ENCODE results near the gene TMEM38A. TPM values are rescaled to one million over a fixed set of nuclear protein-coding genes. Genes with fewer than 3 reads are reported as not detected.
"Not testable (repeated sequence)": the region's sequence is repeated elsewhere in the genome, so short reads cannot be mapped to it uniquely, and the experiment has no call there.

The TMEM38A gene
- total RNA-seq, 2 donors from 2014 or later = 0.31 TPM; not detected in 1

- not testable (repeated sequence) for H3K9me3 Mint-ChIP-seq; H3K27me3 Mint-ChIP-seq; H3K27ac Mint-ChIP-seq; H3K4me3 Mint-ChIP-seq; H3K36me3 Mint-ChIP-seq; DNase-seq (ENCODE audit: low spot score); ATAC-seq; H3K4me1 Mint-ChIP-seq (ENCODE audit: low read depth in 2 of 2)
These were observed 51.4 kb downstream of the TMEM38A start for GRCh38 chr19:16712295-16712694.

GRCh38 chr19:16714702-16715287 is 53.9 kb downstream of the TMEM38A start:
- H3K4me1 Mint-ChIP-seq (ENCODE audit: low read depth in 2 of 2) = peaks cover 6 to 11% of the 10 kb centered on the region in 2 donors
- no peak for ATAC-seq
- peaks cover 3 to 8% of the 10 kb centered on the region in 2 donors for H3K27me3 Mint-ChIP-seq

GRCh38 chr19:16715611-16716010 is 54.7 kb downstream of the TMEM38A start:
- DNase-seq (ENCODE audit: low spot score) = no peak
- H3K27ac Mint-ChIP-seq = no peak overlapping the region
- peaks cover 3 to 8% of the 10 kb centered on the region in 2 donors for H3K27me3 Mint-ChIP-seq
- H3K4me1 Mint-ChIP-seq (ENCODE audit: low read depth in 2 of 2) = peaks cover 10 to 14% of the 10 kb centered on the region in 2 donors
- H3K4me3 Mint-ChIP-seq = no peak overlapping the region
- no peak for ATAC-seq
- H3K36me3 Mint-ChIP-seq = no peaks in the 10 kb centered on the region
- H3K9me3 Mint-ChIP-seq = no peaks in the 10 kb centered on the region

More at GRCh38 chr19:16714702-16715287, 53.9 kb downstream of the TMEM38A start:
- Mint-ChIP-seq H3K4me3 (no peak overlapping the region), H3K9me3 (no peaks in the 10 kb centered on the region), H3K36me3 (no peaks in the 10 kb centered on the region), H3K27ac (no peak overlapping the region)
- no peak for DNase-seq (ENCODE audit: low spot score)

GRCh38 chr19:16721051-16721450 is 60.1 kb downstream of the TMEM38A start:
- Mint-ChIP-seq H3K4me3 (no peak overlapping the region), H3K36me3 (no peaks in the 10 kb centered on the region), H3K4me1 (ENCODE audit: low read depth in 2 of 2) (peaks cover 8 to 10% of the 10 kb centered on the region in 2 donors), H3K9me3 (no peaks in the 10 kb centered on the region), H3K27ac (no peak overlapping the region), H3K27me3 (no peaks in the 10 kb centered on the region)
- DNase-seq (ENCODE audit: low spot score) (no peak), ATAC-seq (no peak)

GRCh38 chr19:16722591-16722990 is 61.7 kb downstream of the TMEM38A start:
- H3K4me1 Mint-ChIP-seq (ENCODE audit: low read depth in 2 of 2) = peaks cover 8 to 10% of the 10 kb centered on the region in 2 donors

GRCh38 chr19:16726916-16727315 is 66.0 kb downstream of the TMEM38A start:
- no peak overlapping the region for H3K27ac Mint-ChIP-seq
- H3K36me3 Mint-ChIP-seq = no peaks in the 10 kb centered on the region
- no peaks in the 10 kb centered on the region for H3K4me1 Mint-ChIP-seq (ENCODE audit: low read depth in 2 of 2)
- no peak overlapping the region for H3K4me3 Mint-ChIP-seq
- ATAC-seq (no peak), DNase-seq (ENCODE audit: low spot score) (no peak)
- H3K27me3 Mint-ChIP-seq = no peaks in the 10 kb centered on the region
- H3K9me3 Mint-ChIP-seq = no peaks in the 10 kb centered on the region

More at GRCh38 chr19:16722591-16722990, 61.7 kb downstream of the TMEM38A start:
- Mint-ChIP-seq H3K36me3 (no peaks in the 10 kb centered on the region), H3K4me3 (no peak overlapping the region), H3K9me3 (no peaks in the 10 kb centered on the region), H3K27ac (no peak overlapping the region), H3K27me3 (no peaks in the 10 kb centered on the region)
- DNase-seq (ENCODE audit: low spot score) (no peak), ATAC-seq (no peak)

- DNase-seq (ENCODE audit: low spot score); H3K4me3 Mint-ChIP-seq; H3K36me3 Mint-ChIP-seq; H3K4me1 Mint-ChIP-seq (ENCODE audit: low read depth in 2 of 2); H3K27me3 Mint-ChIP-seq; H3K9me3 Mint-ChIP-seq; H3K27ac Mint-ChIP-seq; ATAC-seq: not testable (repeated sequence)
These were observed 74.8 kb downstream of the TMEM38A start for GRCh38 chr19:16735650-16736266.

- Mint-ChIP-seq H3K9me3 (no peaks in the 10 kb centered on the region), H3K27ac (no peak overlapping the region), H3K4me3 (no peak overlapping the region), H3K4me1 (ENCODE audit: low read depth in 2 of 2) (peaks cover 0 to 4% of the 10 kb centered on the region in 2 donors), H3K36me3 (no peaks in the 10 kb centered on the region), H3K27me3 (peaks cover 0 to 6% of the 10 kb centered on the region in 2 donors)
- ATAC-seq (no peak), DNase-seq (ENCODE audit: low spot score) (no peak)
These were observed 75.8 kb downstream of the TMEM38A start for GRCh38 chr19:16736709-16737108.

- Mint-ChIP-seq H3K4me1 (ENCODE audit: low read depth in 2 of 2) (peaks cover 0 to 4% of the 10 kb centered on the region in 2 donors), H3K9me3 (no peaks in the 10 kb centered on the region), H3K27ac (no peak overlapping the region), H3K36me3 (no peaks in the 10 kb centered on the region), H3K4me3 (no peak overlapping the region), H3K27me3 (peaks cover 0 to 6% of the 10 kb centered on the region in 2 donors)
- DNase-seq (ENCODE audit: low spot score) (no peak), ATAC-seq (no peak)
These were observed 77.0 kb downstream of the TMEM38A start for GRCh38 chr19:16737911-16738310.

GRCh38 chr19:16739546-16739945 is 78.6 kb downstream of the TMEM38A start:
- H3K9me3 Mint-ChIP-seq = no peaks in the 10 kb centered on the region
- H3K4me3 Mint-ChIP-seq = no peak overlapping the region
- no peaks in the 10 kb centered on the region for H3K36me3 Mint-ChIP-seq
- peaks cover 0 to 6% of the 10 kb centered on the region in 2 donors for H3K27me3 Mint-ChIP-seq
- no peak for DNase-seq (ENCODE audit: low spot score)
- H3K4me1 Mint-ChIP-seq (ENCODE audit: low read depth in 2 of 2) = peaks cover 0 to 4% of the 10 kb centered on the region in 2 donors
- H3K27ac Mint-ChIP-seq = no peak overlapping the region
- ATAC-seq = no peak

Other genes starting within 250 kb of the TMEM38A start
- 10 to 100 TPM; 66.6 to 78.4 TPM for gene EPS15L1, start 189.2 kb upstream of the TMEM38A start, total RNA-seq
- not detected for gene CALR3, start 165.0 kb upstream of the TMEM38A start, total RNA-seq
- gene C19orf44, start 164.7 kb upstream of the TMEM38A start, total RNA-seq = 1 to 10 TPM; 3.3 to 7.5 TPM
- gene CHERP, start 118.7 kb upstream of the TMEM38A start, total RNA-seq = 10 to 100 TPM; 64.1 to 93.0 TPM
- gene SLC35E1, start 88.7 kb upstream of the TMEM38A start, total RNA-seq = 10 to 100 TPM; 52.2 to 71.5 TPM
- 10 to 100 TPM; 15.5 to 28.1 TPM for gene MED26, start 32.9 kb upstream of the TMEM38A start, total RNA-seq
- gene SMIM7, start 995 bp upstream of the TMEM38A start, total RNA-seq = 10 to 100 TPM; 53.8 to 75.5 TPM
- gene NWD1, start 58.7 kb downstream of the TMEM38A start, total RNA-seq = not detected
- 10 to 100 TPM; 33.0 to 53.2 TPM for gene SIN3B, start 168.3 kb downstream of the TMEM38A start, total RNA-seq
- gene F2RL3, start 227.9 kb downstream of the TMEM38A start, total RNA-seq = 1 to 10 TPM; 1.5 to 2.0 TPM

Data from natural killer cell treated with Interleukin-12 subunit alpha and Interleukin-12 subunit beta and Interleukin-15 and Interleukin-18, amount 100 ng/mL, for 72 hours (primary cell).